GM23248 (cell line): ENCODE results near the gene SEPTIN2.

Experiments
- EZH2 ChIP-seq: fragments of 200-600 bp; sonication (generic); IDR thresholded peaks from 2 replicates; pipeline ENCODE4 v1.6.1; 2018; ENCODE audit warnings: antibody characterized with exemption, mild to moderate bottlenecking; ENCODE audit not compliant: insufficient read depth, poor library complexity, severe bottlenecking
- EZH2phosphoT487 ChIP-seq: fragments of 200-600 bp; sonication (generic); IDR thresholded peaks from 2 replicates; pipeline ENCODE4 v1.6.1; 2018; ENCODE audit warnings: antibody characterized with exemption, moderate library complexity, mild to moderate bottlenecking, low read depth; ENCODE audit not compliant: insufficient read depth

DNA sequence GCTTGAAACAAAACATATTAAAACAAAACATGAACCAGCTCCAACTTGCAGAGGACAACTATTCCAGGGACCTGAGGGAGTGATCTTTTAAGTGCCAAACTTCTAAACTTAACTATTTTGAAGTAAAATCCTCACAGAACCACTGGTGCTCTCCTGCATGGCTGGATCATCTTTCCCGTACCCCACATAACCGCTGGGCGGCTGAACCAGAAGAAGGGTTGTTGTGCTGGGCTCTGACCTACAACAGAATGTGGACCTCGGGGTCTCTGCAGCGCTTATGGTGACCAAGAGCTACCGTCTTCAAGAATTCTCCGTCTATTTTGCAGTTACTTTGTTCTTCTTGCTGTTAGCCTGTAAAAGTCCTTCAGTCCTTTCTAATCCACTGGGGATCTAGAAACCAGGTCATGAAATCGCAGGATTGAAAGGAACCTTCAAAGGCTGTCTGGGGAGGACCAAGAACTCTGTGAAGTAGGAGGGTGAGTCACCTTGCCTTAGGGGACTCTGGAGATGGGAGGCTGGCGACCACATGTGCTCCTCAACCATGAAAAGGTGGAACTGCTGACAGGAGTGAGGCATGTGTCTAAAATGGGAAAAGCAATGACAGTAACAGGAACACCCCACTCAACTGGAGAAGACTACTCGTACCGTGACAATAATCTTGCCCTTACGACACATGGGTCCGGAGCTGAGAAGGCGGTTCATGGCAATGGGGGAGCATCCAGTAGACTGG is 46.8 kb upstream of the SEPTIN2 start:
- no peak for TF ChIP-seq EZH2
- TF ChIP-seq EZH2phosphoT487: no peak
